ENCODE data around the gene TJP3.

Gene TJP3

GRCh38 chr19:3790941-3791340, 82.8 kb downstream of the TJP3 start:
- no peaks in the 10 kb centered on the region for H3K79me2 ChIP-seq (ENCODE audit: control insufficient read depth, low read length)
- H3K9me2 ChIP-seq (replicated peaks; ENCODE audit: control insufficient read depth, low read length) = no peaks in the 10 kb centered on the region
- H3K9me3 ChIP-seq (ENCODE audit: control insufficient read depth, insufficient read depth, low read length) = no peaks in the 10 kb centered on the region
- no peak overlapping the region for H3K4me2 ChIP-seq (ENCODE audit: low read length)
- no peak overlapping the region for H3K27ac ChIP-seq (ENCODE audit: low read depth, low read length)
- no peaks in the 10 kb centered on the region for H3K36me3 ChIP-seq (ENCODE audit: control insufficient read depth, low read length)
- no peaks in the 10 kb centered on the region for H3K4me1 ChIP-seq (ENCODE audit: control insufficient read depth, low read length)
- H3K4me3 ChIP-seq (ENCODE audit: low read length) = no peak overlapping the region
- H4K20me1 ChIP-seq (ENCODE audit: control insufficient read depth, insufficient read depth, low read depth, low read length) = no peaks in the 10 kb centered on the region
- no peaks in the 10 kb centered on the region for H3F3A ChIP-seq (ENCODE audit: control insufficient read depth, insufficient read depth)
- no peak for TF ChIP-seq EZH2phosphoT487 (IDR thresholded peaks at IDR 0.05; ENCODE audit: borderline replicate concordance, low read length)
- no peak for TF ChIP-seq CTCF (IDR thresholded peaks at IDR 0.05; ENCODE audit: low read depth, low read length, poor library complexity, severe bottlenecking)
- no peaks in the 10 kb centered on the region for H3K27me3 ChIP-seq (ENCODE audit: control insufficient read depth, low read length)

- no peaks in the 10 kb centered on the region for H3K79me2 ChIP-seq (ENCODE audit: control insufficient read depth, low read length)
- H3K4me2 ChIP-seq (ENCODE audit: low read length) = no peak overlapping the region
- H3F3A ChIP-seq (ENCODE audit: control insufficient read depth, insufficient read depth) = no peaks in the 10 kb centered on the region
- no peaks in the 10 kb centered on the region for H3K9me2 ChIP-seq (replicated peaks; ENCODE audit: control insufficient read depth, low read length)
- H3K27ac ChIP-seq (ENCODE audit: low read depth, low read length) = no peak overlapping the region
- H4K20me1 ChIP-seq (ENCODE audit: control insufficient read depth, insufficient read depth, low read depth, low read length) = no peaks in the 10 kb centered on the region
- no peaks in the 10 kb centered on the region for H3K27me3 ChIP-seq (ENCODE audit: control insufficient read depth, low read length)
- H3K9me3 ChIP-seq (ENCODE audit: control insufficient read depth, insufficient read depth, low read length) = no peaks in the 10 kb centered on the region
- no peak overlapping the region for H3K4me3 ChIP-seq (ENCODE audit: low read length)
- no peaks in the 10 kb centered on the region for H3K36me3 ChIP-seq (ENCODE audit: control insufficient read depth, low read length)
- TF ChIP-seq EZH2phosphoT487 (IDR thresholded peaks at IDR 0.05; ENCODE audit: borderline replicate concordance, low read length) (no peak), CTCF (IDR thresholded peaks at IDR 0.05; ENCODE audit: low read depth, low read length, poor library complexity, severe bottlenecking) (no peak)
- no peaks in the 10 kb centered on the region for H3K4me1 ChIP-seq (ENCODE audit: control insufficient read depth, low read length)
Measured at GRCh38 chr19:3792114-3792513, 83.9 kb downstream of the TJP3 start.

GRCh38 chr19:3793799-3794198, 85.6 kb downstream of the TJP3 start:
- Histone ChIP-seq H3K27ac (ENCODE audit: low read depth, low read length) (no peak overlapping the region), H3K27me3 (ENCODE audit: control insufficient read depth, low read length) (no peaks in the 10 kb centered on the region), H3F3A (ENCODE audit: control insufficient read depth, insufficient read depth) (no peaks in the 10 kb centered on the region), H3K9me3 (ENCODE audit: control insufficient read depth, insufficient read depth, low read length) (no peaks in the 10 kb centered on the region), H3K4me2 (ENCODE audit: low read length) (no peak overlapping the region), H3K36me3 (ENCODE audit: control insufficient read depth, low read length) (no peaks in the 10 kb centered on the region), H4K20me1 (ENCODE audit: control insufficient read depth, insufficient read depth, low read depth, low read length) (no peaks in the 10 kb centered on the region), H3K9me2 (replicated peaks; ENCODE audit: control insufficient read depth, low read length) (no peaks in the 10 kb centered on the region), H3K4me3 (ENCODE audit: low read length) (no peak overlapping the region), H3K79me2 (ENCODE audit: control insufficient read depth, low read length) (no peaks in the 10 kb centered on the region), H3K4me1 (ENCODE audit: control insufficient read depth, low read length) (no peaks in the 10 kb centered on the region)
- TF ChIP-seq CTCF (IDR thresholded peaks at IDR 0.05; ENCODE audit: low read depth, low read length, poor library complexity, severe bottlenecking) (no peak), EZH2phosphoT487 (IDR thresholded peaks at IDR 0.05; ENCODE audit: borderline replicate concordance, low read length) (no peak)

- Histone ChIP-seq H3K36me3 (ENCODE audit: control insufficient read depth, low read length) (no peaks in the 10 kb centered on the region), H3K79me2 (ENCODE audit: control insufficient read depth, low read length) (no peaks in the 10 kb centered on the region), H4K20me1 (ENCODE audit: control insufficient read depth, insufficient read depth, low read depth, low read length) (no peaks in the 10 kb centered on the region), H3K9me3 (ENCODE audit: control insufficient read depth, insufficient read depth, low read length) (no peaks in the 10 kb centered on the region), H3K4me1 (ENCODE audit: control insufficient read depth, low read length) (no peaks in the 10 kb centered on the region), H3F3A (ENCODE audit: control insufficient read depth, insufficient read depth) (no peaks in the 10 kb centered on the region), H3K27ac (ENCODE audit: low read depth, low read length) (no peak overlapping the region), H3K9me2 (replicated peaks; ENCODE audit: control insufficient read depth, low read length) (no peaks in the 10 kb centered on the region), H3K4me2 (ENCODE audit: low read length) (no peak overlapping the region), H3K27me3 (ENCODE audit: control insufficient read depth, low read length) (peaks cover 4% of the 10 kb centered on the region), H3K4me3 (ENCODE audit: low read length) (no peak overlapping the region)
- TF ChIP-seq CTCF (IDR thresholded peaks at IDR 0.05; ENCODE audit: low read depth, low read length, poor library complexity, severe bottlenecking) = no peak
- no peak for TF ChIP-seq EZH2phosphoT487 (IDR thresholded peaks at IDR 0.05; ENCODE audit: borderline replicate concordance, low read length)
Measured at GRCh38 chr19:3796358-3796757, 88.2 kb downstream of the TJP3 start.

All from DOHH2 (cell line).